ENCODE results near the gene SUPT20HL1. TPM values are rescaled to one million over a fixed set of nuclear protein-coding genes. Genes with fewer than 3 reads are reported as not detected.

SUPT20HL1 gene
- total RNA-seq, 1 experiment from 2014 or later = not detected

DNA sequence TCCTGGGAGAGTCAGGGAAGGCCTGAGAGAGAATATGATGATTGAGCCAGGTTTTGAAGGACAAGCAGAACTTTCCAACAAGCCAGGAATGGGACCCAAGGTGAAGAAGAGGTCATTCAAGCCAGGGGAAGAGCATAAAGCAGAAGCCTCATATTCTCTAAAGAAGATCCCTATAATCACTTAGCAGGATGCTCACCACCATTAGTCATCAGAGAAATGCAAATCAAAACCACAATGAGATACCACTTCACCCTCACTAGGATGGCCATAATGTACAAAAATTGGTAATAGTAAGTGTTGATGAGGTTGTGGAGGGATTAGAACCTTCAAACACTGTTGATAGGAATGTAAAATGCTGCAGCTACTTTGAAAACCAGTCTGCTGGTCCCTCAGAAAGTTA, 20.5 kb upstream of the SUPT20HL1 start:
- no TSS peak for BruUV-seq (replicated peaks)
- CTCF ChIA-PET = no interaction called here

DNA sequence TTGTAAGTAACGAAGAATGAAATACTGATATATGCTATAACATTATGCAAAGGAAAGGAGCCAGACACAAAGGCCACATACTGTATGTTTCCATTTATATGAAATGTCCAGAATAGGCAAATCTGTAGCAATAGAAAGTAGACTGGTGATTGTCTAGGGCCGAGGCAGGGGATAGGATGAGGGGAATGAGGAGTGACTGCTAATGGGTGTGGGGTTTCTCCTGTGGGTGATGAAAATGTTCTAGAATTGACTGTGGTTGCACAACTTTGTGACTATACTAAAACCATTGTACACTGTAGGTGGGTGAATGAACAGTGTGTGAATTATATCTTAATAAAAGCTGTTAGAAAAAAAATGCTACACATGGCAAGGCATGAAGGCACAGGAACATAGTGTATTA, 19.9 kb upstream of the SUPT20HL1 start:
- intact Hi-C loops (cut with micrococcal nuclease; ENCODE audit: unreplicated experiment) = no loop called here
- POLR2A ChIA-PET (ENCODE audit: unreplicated experiment) = no interaction called here

More for the DNA sequence above, 20.5 kb upstream of the SUPT20HL1 start:
- no peak for DNase-seq
- H4K20me1 ChIP-seq (ENCODE audit: insufficient read depth) = no peaks in the 10 kb centered on the region
- peaks cover 7% of the 10 kb centered on the region; the same call in 1 of the 2 replicates for H3K27me3 ChIP-seq (ENCODE audit: insufficient read depth, low read depth)
- H3K79me2 ChIP-seq (ENCODE audit: low read depth) = no peaks in the 10 kb centered on the region
- no peaks in the 10 kb centered on the region for H3K9me2 ChIP-seq (ENCODE audit: insufficient read depth)
- TF ChIP-seq, protein P1, sequence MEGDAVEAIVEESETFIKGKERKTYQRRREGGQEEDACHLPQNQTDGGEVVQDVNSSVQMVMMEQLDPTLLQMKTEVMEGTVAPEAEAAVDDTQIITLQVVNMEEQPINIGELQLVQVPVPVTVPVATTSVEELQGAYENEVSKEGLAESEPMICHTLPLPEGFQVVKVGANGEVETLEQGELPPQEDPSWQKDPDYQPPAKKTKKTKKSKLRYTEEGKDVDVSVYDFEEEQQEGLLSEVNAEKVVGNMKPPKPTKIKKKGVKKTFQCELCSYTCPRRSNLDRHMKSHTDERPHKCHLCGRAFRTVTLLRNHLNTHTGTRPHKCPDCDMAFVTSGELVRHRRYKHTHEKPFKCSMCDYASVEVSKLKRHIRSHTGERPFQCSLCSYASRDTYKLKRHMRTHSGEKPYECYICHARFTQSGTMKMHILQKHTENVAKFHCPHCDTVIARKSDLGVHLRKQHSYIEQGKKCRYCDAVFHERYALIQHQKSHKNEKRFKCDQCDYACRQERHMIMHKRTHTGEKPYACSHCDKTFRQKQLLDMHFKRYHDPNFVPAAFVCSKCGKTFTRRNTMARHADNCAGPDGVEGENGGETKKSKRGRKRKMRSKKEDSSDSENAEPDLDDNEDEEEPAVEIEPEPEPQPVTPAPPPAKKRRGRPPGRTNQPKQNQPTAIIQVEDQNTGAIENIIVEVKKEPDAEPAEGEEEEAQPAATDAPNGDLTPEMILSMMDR (conservative IDR thresholded peaks at IDR 0.05) = no peak
- TF ChIP-seq EZH2 (IDR thresholded peaks at IDR 0.05; ENCODE audit: low read depth) = no peak
- H3K4me3 ChIP-seq = no peak overlapping the region
- H3K9me3 ChIP-seq (ENCODE audit: insufficient read depth, low read depth) = no peaks in the 10 kb centered on the region
- no peaks in the 10 kb centered on the region for H3K4me1 ChIP-seq (replicated peaks; ENCODE audit: insufficient read depth)
- no peak overlapping the region for H3K27ac ChIP-seq
- H3F3A ChIP-seq (ENCODE audit: insufficient read depth, low read depth) = no peaks in the 10 kb centered on the region
- POLR2A ChIA-PET (ENCODE audit: unreplicated experiment) = no interaction called here
- H2AFZ ChIP-seq = no peak overlapping the region
- no peaks in the 10 kb centered on the region for H3K36me3 ChIP-seq (ENCODE audit: low read depth)
- H3K4me2 ChIP-seq = no peak overlapping the region
- intact Hi-C loops (cut with micrococcal nuclease; ENCODE audit: unreplicated experiment) = no loop called here

DNA sequence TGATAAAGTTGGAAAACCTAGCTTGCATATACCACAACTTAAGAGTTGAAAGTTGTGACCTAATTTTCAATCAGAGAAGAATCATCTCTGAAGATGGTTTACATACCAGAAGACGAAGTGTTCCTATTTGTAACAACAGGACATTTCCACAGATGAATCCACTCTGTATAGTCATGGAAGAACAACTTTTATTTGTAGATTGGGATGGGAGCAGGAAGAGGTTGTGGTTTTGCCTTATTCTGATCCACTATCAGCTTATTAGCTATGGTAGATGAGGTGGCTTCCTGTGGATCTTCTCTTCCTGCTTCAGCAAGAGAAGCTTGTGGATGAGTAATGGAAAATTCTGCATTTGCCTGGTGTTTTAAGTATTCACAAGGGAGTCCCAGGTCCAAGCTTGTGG, 18.6 kb upstream of the SUPT20HL1 start:
- H3K4me3 ChIP-seq = no peak overlapping the region
- H3K9me3 ChIP-seq (ENCODE audit: insufficient read depth, low read depth) = no peaks in the 10 kb centered on the region
- H3K9me2 ChIP-seq (ENCODE audit: insufficient read depth) = no peaks in the 10 kb centered on the region
- H2AFZ ChIP-seq = no peak overlapping the region
- intact Hi-C loops (cut with micrococcal nuclease; ENCODE audit: unreplicated experiment) = no loop called here
- no TSS peak for BruUV-seq (replicated peaks)
- DNase-seq = no peak
- POLR2A ChIA-PET (ENCODE audit: unreplicated experiment) = no interaction called here
- no peaks in the 10 kb centered on the region for H3K4me1 ChIP-seq (replicated peaks; ENCODE audit: insufficient read depth)
- TF ChIP-seq, protein P1 (conservative IDR thresholded peaks at IDR 0.05) = no peak
- no peak for TF ChIP-seq EZH2 (IDR thresholded peaks at IDR 0.05; ENCODE audit: low read depth)
- H4K20me1 ChIP-seq (ENCODE audit: insufficient read depth) = no peaks in the 10 kb centered on the region
- H3F3A ChIP-seq (ENCODE audit: insufficient read depth, low read depth) = no peaks in the 10 kb centered on the region
- no peaks in the 10 kb centered on the region for H3K36me3 ChIP-seq (ENCODE audit: low read depth)
- no peak overlapping the region for H3K4me2 ChIP-seq
- H3K27me3 ChIP-seq (ENCODE audit: insufficient read depth, low read depth) = peaks cover 7% of the 10 kb centered on the region; the same call in 1 of the 2 replicates
- H3K27ac ChIP-seq = no peak overlapping the region
- CTCF ChIA-PET = no interaction called here
- H3K79me2 ChIP-seq (ENCODE audit: low read depth) = no peaks in the 10 kb centered on the region

More for the DNA sequence above, 19.9 kb upstream of the SUPT20HL1 start:
- Histone ChIP-seq H3K36me3 (ENCODE audit: low read depth) (no peaks in the 10 kb centered on the region), H3K4me2 (no peak overlapping the region), H2AFZ (no peak overlapping the region), H3K4me3 (no peak overlapping the region), H3K9me3 (ENCODE audit: insufficient read depth, low read depth) (no peaks in the 10 kb centered on the region), H3K79me2 (ENCODE audit: low read depth) (no peaks in the 10 kb centered on the region), H4K20me1 (ENCODE audit: insufficient read depth) (no peaks in the 10 kb centered on the region), H3K27ac (no peak overlapping the region), H3K27me3 (ENCODE audit: insufficient read depth, low read depth) (peaks cover 7% of the 10 kb centered on the region; the same call in 1 of the 2 replicates), H3K9me2 (ENCODE audit: insufficient read depth) (no peaks in the 10 kb centered on the region), H3K4me1 (replicated peaks; ENCODE audit: insufficient read depth) (no peaks in the 10 kb centered on the region), H3F3A (ENCODE audit: insufficient read depth, low read depth) (no peaks in the 10 kb centered on the region)
- no TSS peak for BruUV-seq (replicated peaks)
- CTCF ChIA-PET = no interaction called here
- DNase-seq = no peak
- TF ChIP-seq, protein P1 (conservative IDR thresholded peaks at IDR 0.05) = no peak
- no peak for TF ChIP-seq EZH2 (IDR thresholded peaks at IDR 0.05; ENCODE audit: low read depth)

Data from PC-9 (cell line).